GM21723 (cell line): ENCODE measurements around the gene TPCN1.

ENCODE experiments used
- ATAC-seq: cut with Tn5 transposase; IDR thresholded peaks from one replicate; pipeline ENCODE4 v1.9.1; 2021; ENCODE audit warnings: mild to moderate bottlenecking, moderate library complexity; ENCODE audit not compliant: unreplicated experiment

TPCN1 gene

GRCh38 chr12:113239811-113240331, 18.6 kb downstream of the TPCN1 start:
- no peak for ATAC-seq

- ATAC-seq: no peak
Observed at GRCh38 chr12:113240395-113240794, 19.1 kb downstream of the TPCN1 start.

- ATAC-seq: no peak
Observed at GRCh38 chr12:113241191-113242025, 20.1 kb downstream of the TPCN1 start.

GRCh38 chr12:113242026-113242418, 20.8 kb downstream of the TPCN1 start:
- ATAC-seq: no peak

- ATAC-seq: no peak
Observed at GRCh38 chr12:113242560-113242959, 21.3 kb downstream of the TPCN1 start.

GRCh38 chr12:113244047-113244460, 22.8 kb downstream of the TPCN1 start:
- no peak for ATAC-seq

GRCh38 chr12:113244478-113244958, 23.3 kb downstream of the TPCN1 start:
- ATAC-seq: no peak

GRCh38 chr12:113245695-113246477, 24.6 kb downstream of the TPCN1 start:
- ATAC-seq: no peak

GRCh38 chr12:113246478-113247122, 25.3 kb downstream of the TPCN1 start:
- ATAC-seq: no peak

GRCh38 chr12:113247123-113248050, 26.1 kb downstream of the TPCN1 start:
- no peak for ATAC-seq

GRCh38 chr12:113248051-113248825, 27.0 kb downstream of the TPCN1 start:
- no peak for ATAC-seq

- ATAC-seq: no peak
Observed at GRCh38 chr12:113248842-113249435, 27.7 kb downstream of the TPCN1 start.

- no peak for ATAC-seq
Observed at GRCh38 chr12:113249546-113249945, 28.3 kb downstream of the TPCN1 start.

- no peak for ATAC-seq
Observed at GRCh38 chr12:113250045-113250444, 28.8 kb downstream of the TPCN1 start.

GRCh38 chr12:113251404-113252070, 30.3 kb downstream of the TPCN1 start:
- no peak for ATAC-seq

GRCh38 chr12:113252494-113252893, 31.2 kb downstream of the TPCN1 start:
- ATAC-seq: no peak

GRCh38 chr12:113253532-113254285, 32.4 kb downstream of the TPCN1 start:
- no peak for ATAC-seq

- ATAC-seq: no peak
Observed at GRCh38 chr12:113254298-113254697, 33.0 kb downstream of the TPCN1 start.
